Thoracic aorta (tissue), 2 donors: Measurements from ENCODE around the gene EIF4H. TPM values are rescaled to one million over a fixed set of nuclear protein-coding genes. Genes with fewer than 3 reads are reported as not detected.

Source experiments
- ATAC-seq: fragments of 150-250 bp; one replicate; pipeline ENCODE4 v1.8.0; 2017; ENCODE audit warnings: low read depth; ENCODE audit not compliant: insufficient number of reproducible peaks, low FRiP score
- DNase-seq: peaks from one replicate; pipeline ENCODE4 v3.0.0-alpha.2; 2020; ENCODE audit warnings: low spot score
- H3K27ac ChIP-seq, 2 donors: fragments of 200-600 bp; sonication (generic); 1 replicate in 1 of 2; 2 replicates in 1 of 2; pipeline ENCODE4 v1.5.1; 2016; ENCODE audit warnings: mild to moderate bottlenecking in 2 of 2, moderate library complexity in 2 of 2
- H3K27me3 ChIP-seq: fragments of 200-600 bp; sonication (generic); replicated peaks from 2 replicates; pipeline ENCODE4 v1.6.0; 2016; ENCODE audit warnings: mild to moderate bottlenecking; ENCODE audit not compliant: insufficient read depth
- H3K36me3 ChIP-seq: fragments of 200-600 bp; sonication (generic); one replicate; pipeline ENCODE4 v1.5.1; 2016
- H3K4me1 ChIP-seq, 2 donors: fragments of 200-600 bp; sonication (generic); 1 replicate in 1 of 2; 2 replicates in 1 of 2; pipeline versions ENCODE4 v1.5.1 to v1.6.0; 2016; ENCODE audit warnings: low read depth in 2 of 2, mild to moderate bottlenecking in 1 of 2; ENCODE audit not compliant: control insufficient read depth in 1 of 2
- H3K4me3 ChIP-seq: fragments of 200-600 bp; sonication (generic); 2 replicates; pipeline ENCODE4 v1.5.1; 2016; ENCODE audit warnings: mild to moderate bottlenecking
- H3K9me3 ChIP-seq: fragments of 200-600 bp; sonication (generic); 2 replicates; pipeline ENCODE4 v1.5.1; 2016
- CTCF ChIP-seq: fragments of 200-600 bp; sonication (generic); IDR thresholded peaks from one replicate; pipeline ENCODE4 v1.5.1; 2019; ENCODE audit warnings: antibody characterized with exemption
- total RNA-seq, 2 donors: library from RNA; depleted of rRNA; stranded (reverse); fragments of >200 nt; gene quantifications; one replicate each; pipeline versions ENCODE4 v1.1.0 to v1.2.3, GENCODE V29; 2016

The EIF4H gene
- total RNA-seq, 2 donors from 2014 or later: 210 to 244 TPM

GRCh38 chr7:74185636-74186035 is 11.5 kb downstream of the EIF4H start:
- ATAC-seq (no peak), DNase-seq (no peak)
- H3K4me3 ChIP-seq: no peak overlapping the region
- no peak overlapping the region for H3K27ac ChIP-seq
- peaks cover 26% of the 10 kb centered on the region for H3K36me3 ChIP-seq
- no peak for TF ChIP-seq CTCF
- no peaks in the 10 kb centered on the region for H3K9me3 ChIP-seq
- no peaks in the 10 kb centered on the region for H3K27me3 ChIP-seq
- H3K4me1 ChIP-seq: peaks cover 53 to 80% of the 10 kb centered on the region in 2 donors

GRCh38 chr7:74187915-74188675 is 13.9 kb downstream of the EIF4H start:
- Histone ChIP-seq H3K4me1 (peaks cover 37 to 55% of the 10 kb centered on the region in 2 donors), H3K36me3 (peaks cover 48% of the 10 kb centered on the region), H3K27ac (no peak overlapping the region), H3K27me3 (no peaks in the 10 kb centered on the region), H3K4me3 (no peak overlapping the region), H3K9me3 (no peaks in the 10 kb centered on the region)
- DNase-seq: no peak
- ATAC-seq: no peak
- TF ChIP-seq CTCF: no peak

GRCh38 chr7:74190259-74190658 is 16.1 kb downstream of the EIF4H start:
- DNase-seq: no peak
- Histone ChIP-seq H3K27ac (no peak overlapping the region), H3K27me3 (no peaks in the 10 kb centered on the region), H3K36me3 (peaks cover 69% of the 10 kb centered on the region), H3K4me3 (no peak overlapping the region), H3K4me1 (peaks cover 19 to 33% of the 10 kb centered on the region in 2 donors), H3K9me3 (no peaks in the 10 kb centered on the region)
- no peak for ATAC-seq
- TF ChIP-seq CTCF: no peak

GRCh38 chr7:74191231-74191630 is 17.1 kb downstream of the EIF4H start:
- no peak for DNase-seq
- peaks cover 76% of the 10 kb centered on the region for H3K36me3 ChIP-seq

GRCh38 chr7:74193054-74193453 is 18.9 kb downstream of the EIF4H start:
- ATAC-seq (no peak), DNase-seq (no peak)
- Histone ChIP-seq H3K9me3 (no peaks in the 10 kb centered on the region), H3K4me3 (no peak overlapping the region), H3K4me1 (peaks cover 0 to 7% of the 10 kb centered on the region in 2 donors), H3K27ac (no peak overlapping the region), H3K36me3 (peaks cover 75% of the 10 kb centered on the region), H3K27me3 (no peaks in the 10 kb centered on the region)
- TF ChIP-seq CTCF: no peak

More at GRCh38 chr7:74191231-74191630, 17.1 kb downstream of the EIF4H start:
- Histone ChIP-seq H3K27me3 (no peaks in the 10 kb centered on the region), H3K4me1 (peaks cover 9 to 24% of the 10 kb centered on the region in 2 donors), H3K4me3 (no peak overlapping the region), H3K9me3 (no peaks in the 10 kb centered on the region), H3K27ac (no peak overlapping the region)
- TF ChIP-seq CTCF: no peak
- ATAC-seq: no peak
